Adrenal gland (tissue), 12 donors: ENCODE data around the gene RPS15. TPM values are rescaled to one million over a fixed set of nuclear protein-coding genes. Genes with fewer than 3 reads are reported as not detected.

Experiments
- DNase-seq, 7 donors: peaks; one replicate each; pipeline ENCODE4 v3.0.0-alpha.2; 2019 to 2020
- H3K27ac ChIP-seq, 5 donors: fragments of 200-600 bp; sonication (generic) in 4 of 5; 1 replicate in 3 of 5; 2 replicates in 2 of 5; pipeline versions ENCODE4 v1.5.1 to v1.8.0; 2016 to 2020; ENCODE audit warnings: mild to moderate bottlenecking in 1 of 5
- H3K27me3 ChIP-seq: fragments of 200-600 bp; 2 replicates; pipeline ENCODE4 v1.8.0; 2021
- H3K36me3 ChIP-seq, 2 donors: fragments of 200-600 bp; replicated peaks in 1 of 2; 1 replicate in 1 of 2; 2 replicates in 1 of 2; pipeline versions ENCODE4 v1.5.1 to v1.8.0; 2018 to 2022
- H3K4me1 ChIP-seq, 2 donors: fragments of 200-600 bp; replicated peaks in 1 of 2; 1 replicate in 1 of 2; 2 replicates in 1 of 2; pipeline versions ENCODE4 v1.5.1 to v1.8.0; 2018 to 2021
- H3K4me3 ChIP-seq, 4 donors: fragments of 200-600 bp; sonication (generic) in 3 of 4; one replicate each; pipeline ENCODE4 v1.5.1; 2016 to 2018
- H3K9me3 ChIP-seq, 3 donors: fragments of 200-600 bp; sonication (generic) in 1 of 3; replicated peaks in 1 of 3; 1 replicate in 2 of 3; 2 replicates in 1 of 3; pipeline versions ENCODE4 v1.5.1 to v1.8.0; 2016 to 2021
- POLR2A ChIP-seq, 2 donors: fragments of 450-650 bp; IDR thresholded peaks; one replicate each; pipeline ENCODE4 v1.6.1; 2017; ENCODE audit warnings: antibody characterized with exemption in 2 of 2, mild to moderate bottlenecking in 2 of 2, moderate library complexity in 1 of 2
- WGBS, 4 donors: extraction: QIAGEN DNeasy Blood & Tissue Kit in 2 of 4; methylation state at CpG; one replicate each; pipeline versions ENCODE4 v1.1.5 to v1.1.7; 2013 to 2017; 5-methylcytosine and 5-hydroxymethylcytosine counted together
- intact Hi-C, 2 donors: fragments of 100-400 bp; cut with DNase I; formaldehyde crosslinking; loops; one replicate each; pipeline versions ENCODE4 v1.14.1 to v1.15.0; 2022 to 2023
- polyA plus RNA-seq, 3 donors: library from polyadenylated mRNA; stranded (reverse); fragments of 200-250 nt in 2 of 3; fragments of 350-450 nt in 1 of 3; fragmentation: Illumina TruSeq in 1 of 3; extraction: RNeasy Lipid Tissue Mini Kit (QIAGEN cat#74804) in 1 of 3; gene quantifications; one replicate each; pipeline ENCODE4 v1.2.3, GENCODE V29; 2013 to 2014
- total RNA-seq, 9 donors: library from RNA; depleted of rRNA in 4 of 9; stranded (reverse); fragments of >200 nt in 4 of 9; fragments of 120-200 nt in 1 of 9; fragmentation: NEBNext Ultra II Directional in 1 of 9; extraction: Animal tissue kit (Norgen Biotek cat#: 25700) in 1 of 9; gene quantifications; one replicate each; pipeline versions ENCODE4 v1.1.0 to v1.2.4, GENCODE V29; 2013 to 2023
- TF ChIP-seq, protein P1 (sequence below), 6 experiments: fragments of 450-650 bp in 4 of 6; fragments of 200-600 bp in 2 of 6; sonication (generic) in 1 of 6; IDR thresholded peaks; 1 replicate in 5 of 6; 2 replicates in 1 of 6; pipeline versions ENCODE4 v1.5.1 to v1.8.0; 2016 to 2021; ENCODE audit warnings: antibody characterized with exemption in 6 of 6, mild to moderate bottlenecking in 2 of 6, moderate library complexity in 1 of 6
- donor health status: healthy with polysubstance abuse.
- donor health status: Bipolar disorder and iron deficiency.
- donor health status: DM: yes; HTN: yes; CAD: no.
- donor health status: DM: no; HTN: no; CAD: no.
- donor health status: DM: no; HTN: no; CAD: no.
- donor health status: DM: yes; HTN: yes; CAD: no.

RPS15 gene
- total and polyA plus RNA-seq, 12 donors: 471 to 4,071 (median 1,829) TPM

DNA sequence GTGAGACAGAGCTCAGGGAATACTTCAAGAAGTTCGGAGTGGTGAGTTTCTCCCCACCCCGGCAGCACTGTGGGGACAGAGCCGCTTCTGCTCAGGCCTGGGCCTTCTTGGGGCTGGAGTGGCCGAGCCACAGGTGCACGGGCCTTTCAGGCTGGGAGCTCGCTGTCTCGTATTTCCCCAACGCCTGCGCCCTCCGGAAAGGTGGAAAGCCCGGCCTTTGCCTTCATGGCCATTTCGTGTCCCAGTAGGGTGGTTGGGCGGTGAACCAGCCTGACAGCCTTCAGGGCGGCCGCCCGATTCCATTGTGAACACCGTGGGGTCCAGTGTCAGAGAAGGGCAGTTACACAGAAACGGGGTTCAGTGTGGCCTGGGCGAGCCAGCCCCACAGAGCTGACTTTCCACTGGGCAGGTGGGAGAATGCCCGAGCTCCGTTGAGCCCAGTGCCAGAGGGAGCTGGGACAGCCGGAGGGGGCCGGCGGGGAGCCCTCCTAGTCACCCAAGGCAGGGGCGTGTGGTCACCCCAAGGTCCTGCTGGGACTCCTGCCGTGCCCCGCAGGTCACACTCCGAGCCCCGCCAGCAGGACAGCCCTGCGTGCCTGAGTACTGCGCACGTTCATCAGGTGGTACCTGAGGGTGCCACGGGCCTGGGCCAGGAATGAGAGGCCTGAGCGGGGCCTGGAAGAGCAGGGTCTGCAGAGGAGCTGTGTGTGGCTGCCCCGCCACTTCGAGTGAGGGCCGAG is 16.8 kb upstream of the RPS15 start:
- Histone ChIP-seq H3K4me1 (peaks cover 10 to 51% of the 10 kb centered on the region in 2 donors), H3K36me3 (peaks cover 0 to 66% of the 10 kb centered on the region in 2 donors), H3K4me3 (no peak overlapping the region), H3K27ac (peak overlapping the region; percentile 50 to 86 (median 65)), H3K9me3 (no peaks in the 10 kb centered on the region), H3K27me3 (no peaks in the 10 kb centered on the region)
- no peak for TF ChIP-seq POLR2A (IDR thresholded peaks at IDR 0.05)
- TF ChIP-seq, protein P1, sequence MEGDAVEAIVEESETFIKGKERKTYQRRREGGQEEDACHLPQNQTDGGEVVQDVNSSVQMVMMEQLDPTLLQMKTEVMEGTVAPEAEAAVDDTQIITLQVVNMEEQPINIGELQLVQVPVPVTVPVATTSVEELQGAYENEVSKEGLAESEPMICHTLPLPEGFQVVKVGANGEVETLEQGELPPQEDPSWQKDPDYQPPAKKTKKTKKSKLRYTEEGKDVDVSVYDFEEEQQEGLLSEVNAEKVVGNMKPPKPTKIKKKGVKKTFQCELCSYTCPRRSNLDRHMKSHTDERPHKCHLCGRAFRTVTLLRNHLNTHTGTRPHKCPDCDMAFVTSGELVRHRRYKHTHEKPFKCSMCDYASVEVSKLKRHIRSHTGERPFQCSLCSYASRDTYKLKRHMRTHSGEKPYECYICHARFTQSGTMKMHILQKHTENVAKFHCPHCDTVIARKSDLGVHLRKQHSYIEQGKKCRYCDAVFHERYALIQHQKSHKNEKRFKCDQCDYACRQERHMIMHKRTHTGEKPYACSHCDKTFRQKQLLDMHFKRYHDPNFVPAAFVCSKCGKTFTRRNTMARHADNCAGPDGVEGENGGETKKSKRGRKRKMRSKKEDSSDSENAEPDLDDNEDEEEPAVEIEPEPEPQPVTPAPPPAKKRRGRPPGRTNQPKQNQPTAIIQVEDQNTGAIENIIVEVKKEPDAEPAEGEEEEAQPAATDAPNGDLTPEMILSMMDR (IDR thresholded peaks at IDR 0.05): no peak
- WGBS, 4 donors: 89 to 92% (median 91%) methylated on average over 22 to 37 of the region's 37 CpGs
- DNase-seq: no peak
- intact Hi-C loops: no loop called here

DNA sequence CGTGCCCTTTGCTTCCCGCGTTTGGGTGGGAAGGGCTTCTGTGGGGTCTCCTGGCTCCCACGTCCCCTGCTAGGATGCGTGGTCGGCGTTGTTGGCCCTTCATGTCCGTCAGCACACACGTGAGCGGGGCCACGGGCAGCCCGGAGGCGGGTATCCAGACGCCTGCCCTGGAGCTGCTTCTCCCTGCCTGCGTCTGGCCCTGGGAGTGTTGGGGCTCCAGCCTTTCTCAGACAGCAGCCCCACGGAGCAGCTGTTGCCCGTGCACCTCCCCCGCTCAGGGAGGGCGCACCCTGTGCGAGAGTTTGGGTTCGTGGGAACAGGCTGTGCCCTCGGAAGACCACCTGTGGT is 16.3 kb upstream of the RPS15 start:
- H3K4me3 ChIP-seq: no peak overlapping the region
- peaks cover 0 to 66% of the 10 kb centered on the region in 2 donors for H3K36me3 ChIP-seq
- no peaks in the 10 kb centered on the region for H3K9me3 ChIP-seq
- no peak for DNase-seq
- intact Hi-C loops: no loop called here
- no peak for TF ChIP-seq POLR2A (IDR thresholded peaks at IDR 0.05)
- TF ChIP-seq, protein P1 (IDR thresholded peaks at IDR 0.05): no peak
- H3K4me1 ChIP-seq: peaks cover 4 to 45% of the 10 kb centered on the region in 2 donors
- peak overlapping the region; percentile 50 to 86 (median 65) for H3K27ac ChIP-seq
- 60 to 95% (median 70%) methylated on average over 1 to 22 of the region's 22 CpGs for WGBS, 4 donors
- H3K27me3 ChIP-seq: no peaks in the 10 kb centered on the region

DNA sequence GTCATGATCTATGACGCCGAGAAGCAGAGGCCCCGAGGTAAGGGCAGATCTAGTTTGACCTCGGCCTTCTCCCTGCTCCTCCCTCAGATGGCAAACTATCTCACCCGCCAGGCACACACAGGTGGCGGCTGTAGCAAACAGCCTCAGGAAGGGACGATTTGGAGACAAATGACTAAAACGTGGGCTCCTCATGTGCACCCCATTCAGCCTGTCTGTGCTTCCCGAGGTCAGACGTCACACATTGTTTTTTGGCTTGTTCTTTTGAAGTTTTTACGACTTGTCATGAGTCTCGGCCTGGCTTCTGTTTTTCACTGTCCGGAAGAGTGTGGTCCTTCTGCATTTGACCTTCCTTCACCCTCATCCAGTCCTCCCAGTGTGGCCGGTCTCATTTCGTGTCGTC is 15.8 kb upstream of the RPS15 start:
- peaks cover under 1 to 41% of the 10 kb centered on the region in 2 donors for H3K4me1 ChIP-seq
- TF ChIP-seq POLR2A (IDR thresholded peaks at IDR 0.05): peak in 1 of 2 donors; percentile 22
- TF ChIP-seq, protein P1 (IDR thresholded peaks at IDR 0.05): no peak
- 33 to 38% (median 37%) methylated on average over 15 to 16 of the region's 16 CpGs for WGBS, 4 donors
- H3K36me3 ChIP-seq: peaks cover 0 to 66% of the 10 kb centered on the region in 2 donors
- intact Hi-C loops: no loop called here
- H3K27me3 ChIP-seq: no peaks in the 10 kb centered on the region
- DNase-seq: peak in 4 of 7 donors; percentile 68 to 81 (median 75)
- peak overlapping the region; percentile 50 to 86 (median 65) for H3K27ac ChIP-seq
- no peak overlapping the region for H3K4me3 ChIP-seq
- no peaks in the 10 kb centered on the region for H3K9me3 ChIP-seq

DNA sequence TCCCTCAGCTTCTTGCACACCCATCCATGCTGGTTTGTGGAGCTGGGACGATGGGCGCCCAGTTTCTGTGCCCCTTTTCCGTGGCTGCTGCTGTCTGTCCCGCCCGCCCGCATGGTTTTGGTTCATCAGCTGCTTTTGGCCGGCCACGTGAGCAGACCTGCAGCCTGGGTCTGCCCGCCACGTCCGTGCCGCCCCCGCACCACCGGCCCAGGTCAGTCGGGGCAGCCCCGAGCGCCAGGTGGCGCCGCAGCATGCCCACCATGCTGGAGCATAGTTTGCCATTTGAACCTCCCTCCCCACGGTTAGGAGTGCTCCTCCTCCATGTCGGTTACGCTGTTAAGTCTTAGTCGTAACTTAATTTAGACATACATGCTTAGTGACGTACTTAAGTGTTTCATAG is 15.3 kb upstream of the RPS15 start:
- no peak for DNase-seq
- H3K27ac ChIP-seq: peak overlapping the region; percentile 50 to 86 (median 65)

More for the DNA sequence above, 15.3 kb upstream of the RPS15 start:
- WGBS, 4 donors: 86 to 93% (median 89%) methylated on average over 10 to 24 of the region's 24 CpGs
- peaks cover 0 to 67% of the 10 kb centered on the region in 2 donors for H3K36me3 ChIP-seq
- no peaks in the 10 kb centered on the region for H3K9me3 ChIP-seq
- H3K4me1 ChIP-seq: peaks cover 0 to 35% of the 10 kb centered on the region in 2 donors
- no peak for TF ChIP-seq POLR2A (IDR thresholded peaks at IDR 0.05)
- H3K4me3 ChIP-seq: no peak overlapping the region
- no peaks in the 10 kb centered on the region for H3K27me3 ChIP-seq
- intact Hi-C loops: no loop called here
